Right atrium auricular region (tissue), 2 donors: ENCODE measurements around the gene TMEM80. TPM values are rescaled to one million over a fixed set of nuclear protein-coding genes. Genes with fewer than 3 reads are reported as not detected.
A peak's percentile ranks its signal among the peaks of the same experiment; 100 is the strongest.

Experiments used
- DNase-seq: peaks from one replicate; pipeline ENCODE4 v3.0.0-alpha.2; 2019; ENCODE audit warnings: low spot score
- H3K27ac ChIP-seq, 2 donors: fragments of 200-600 bp; sonication (generic); 1 replicate in 1 of 2; 2 replicates in 1 of 2; pipeline ENCODE4 v1.5.1; 2016 to 2019
- H3K27me3 ChIP-seq, 2 donors: fragments of 200-600 bp; sonication (generic); one replicate each; pipeline versions ENCODE4 v1.5.1 to v1.6.0; 2017 to 2019
- H3K36me3 ChIP-seq: fragments of 200-600 bp; sonication (generic); one replicate; pipeline ENCODE4 v1.5.1; 2016
- H3K4me1 ChIP-seq, 2 donors: fragments of 200-600 bp; sonication (generic); one replicate each; pipeline versions ENCODE4 v1.5.1 to v1.6.0; 2017 to 2019
- H3K4me3 ChIP-seq, 2 donors: fragments of 200-600 bp; sonication (generic); 1 replicate in 1 of 2; 2 replicates in 1 of 2; pipeline ENCODE4 v1.5.1; 2017 to 2019; ENCODE audit warnings: mild to moderate bottlenecking in 1 of 2, moderate library complexity in 1 of 2
- H3K9me3 ChIP-seq, 2 donors: fragments of 200-600 bp; sonication (generic); one replicate each; pipeline ENCODE4 v1.5.1; 2019
- CTCF ChIP-seq, 2 donors: fragments of 200-600 bp; sonication (generic); IDR thresholded peaks; one replicate each; pipeline ENCODE4 v1.5.1; 2019; ENCODE audit warnings: antibody characterized with exemption in 2 of 2
- total RNA-seq, 2 donors: library from RNA; depleted of rRNA; stranded (reverse); fragments of >200 nt; gene quantifications; one replicate each; pipeline ENCODE4 v1.1.0, GENCODE V29; 2016

TMEM80 gene
- total RNA-seq, 2 donors from 2014 or later = 12.5 to 20.7 TPM

GRCh38 chr11:747158-748006 lies 51.8 kb downstream of the TMEM80 start, which contains the start of gene TALDO1:
Gene TALDO1 (plus strand): TSS chr11:747464. CDS start chr11:747482, 18 bp downstream.
- peak in 1 of 2 donors; percentile 43 for TF ChIP-seq CTCF (IDR thresholded peaks at IDR 0.05)
- H3K27me3 ChIP-seq = no peaks in the 10 kb centered on the region
- peak within 1 kb of the TSS; percentile 67 to 97 for H3K4me3 ChIP-seq
- peaks cover 0 to 32% of the 10 kb centered on the region in 2 donors for H3K4me1 ChIP-seq
- peak within 1 kb of the TSS; percentile 86 to 90 for H3K27ac ChIP-seq
- no peaks in the 10 kb centered on the region for H3K36me3 ChIP-seq
- peak; percentile 88 for DNase-seq
- H3K9me3 ChIP-seq = no peaks in the 10 kb centered on the region

GRCh38 chr11:748007-748359 lies 52.4 kb downstream of the TMEM80 start:
- peak overlapping the region; percentile 86 to 90 for H3K27ac ChIP-seq
- H3K4me1 ChIP-seq = peaks cover 0 to 32% of the 10 kb centered on the region in 2 donors
- no peaks in the 10 kb centered on the region for H3K27me3 ChIP-seq
- H3K36me3 ChIP-seq = no peaks in the 10 kb centered on the region
- H3K9me3 ChIP-seq = no peaks in the 10 kb centered on the region
- TF ChIP-seq CTCF (IDR thresholded peaks at IDR 0.05) = no peak
- peak overlapping the region; percentile 67 to 97 for H3K4me3 ChIP-seq
- no peak for DNase-seq

DNA sequence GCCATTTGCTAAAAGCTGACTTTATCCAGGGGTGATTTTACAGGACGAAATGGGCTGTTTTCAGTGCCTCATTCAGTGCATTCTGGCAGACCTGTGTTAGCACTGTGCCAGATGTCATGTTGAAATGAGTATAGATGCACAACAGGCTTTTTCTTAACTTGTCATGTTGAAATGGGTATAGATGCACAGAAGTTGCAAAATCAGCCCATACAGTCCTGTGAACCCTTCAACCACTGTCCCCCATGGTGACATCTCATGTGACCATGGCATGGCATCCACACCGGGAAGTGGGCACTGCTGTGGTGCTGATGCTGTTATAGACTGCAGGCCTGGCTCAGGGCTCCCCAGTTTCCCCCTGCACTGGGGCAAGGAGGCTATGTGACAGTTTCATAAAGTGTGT lies 54.1 kb downstream of the TMEM80 start:
- Histone ChIP-seq H3K4me1 (peaks cover 0 to 32% of the 10 kb centered on the region in 2 donors), H3K9me3 (no peaks in the 10 kb centered on the region), H3K36me3 (no peaks in the 10 kb centered on the region), H3K27ac (no peak overlapping the region), H3K4me3 (no peak overlapping the region), H3K27me3 (no peaks in the 10 kb centered on the region)
- no peak for DNase-seq
- no peak for TF ChIP-seq CTCF (IDR thresholded peaks at IDR 0.05)

Other genes with a start within 250 kb of the TMEM80 start
- gene PTDSS2, start 245.5 kb upstream of the TMEM80 start, total RNA-seq = 10 to 100 TPM; 26.8 to 32.5 TPM
- gene RNH1, start 188.6 kb upstream of the TMEM80 start, total RNA-seq = 100 to 1,000 TPM; 185 to 248 TPM
- 10 to 100 TPM; 31.7 to 48.1 TPM for gene HRAS, start 160.2 kb upstream of the TMEM80 start, total RNA-seq
- under 1 TPM; 0.12 to 0.15 TPM for gene LRRC56, start 158.3 kb upstream of the TMEM80 start, total RNA-seq
- gene LMNTD2, start 135.1 kb upstream of the TMEM80 start, total RNA-seq = under 1 TPM; 0.33 to 0.86 TPM
- gene RASSF7, start 134.8 kb upstream of the TMEM80 start, total RNA-seq = 10 to 100 TPM in 1 of 2 donors, 1 to 10 TPM in 1; 8.5 to 13.0 TPM
- gene PHRF1, start 119.3 kb upstream of the TMEM80 start, total RNA-seq = 10 to 100 TPM; 12.4 to 14.2 TPM
- 10 to 100 TPM in 1 of 2 donors, 1 to 10 TPM in 1; 9.6 to 14.9 TPM for gene IRF7, start 79.9 kb upstream of the TMEM80 start, total RNA-seq
- gene CDHR5, start 70.9 kb upstream of the TMEM80 start, total RNA-seq = not detected
- gene SCT, start 68.6 kb upstream of the TMEM80 start, total RNA-seq = not detected
- not detected for gene DRD4, start 58.5 kb upstream of the TMEM80 start, total RNA-seq
- gene DEAF1, start 594 bp upstream of the TMEM80 start, total RNA-seq = 10 to 100 TPM; 15.5 to 26.6 TPM
- gene EPS8L2, start 10.4 kb downstream of the TMEM80 start, total RNA-seq = 1 to 10 TPM; 4.7 to 7.5 TPM
- gene TALDO1, start 51.6 kb downstream of the TMEM80 start, total RNA-seq = 100 to 1,000 TPM in 1 of 2 donors, 10 to 100 TPM in 1; 90.3 to 111 TPM
- gene GATD1, start 81.7 kb downstream of the TMEM80 start, total RNA-seq = 10 to 100 TPM; 13.3 to 29.8 TPM
- gene CEND1, start 94.3 kb downstream of the TMEM80 start, total RNA-seq = 1 to 10 TPM in 1 of 2 donors, not detected in 1; 1.1 TPM
- gene SLC25A22, start 102.5 kb downstream of the TMEM80 start, total RNA-seq = 1 to 10 TPM; 2.7 to 5.6 TPM
- 10 to 100 TPM in 1 of 2 donors, 1 to 10 TPM in 1; 6.0 to 12.1 TPM for gene PIDD1, start 109.4 kb downstream of the TMEM80 start, total RNA-seq
- gene RPLP2, start 114.2 kb downstream of the TMEM80 start, total RNA-seq = 100 to 1,000 TPM; 145 to 384 TPM
- gene PNPLA2, start 123.1 kb downstream of the TMEM80 start, total RNA-seq = 100 to 1,000 TPM in 1 of 2 donors, 10 to 100 TPM in 1; 94.4 to 123 TPM
- 10 to 100 TPM; 15.6 to 29.7 TPM for gene CRACR2B, start 132.1 kb downstream of the TMEM80 start, total RNA-seq
- gene CD151, start 137.1 kb downstream of the TMEM80 start, total RNA-seq = 100 to 1,000 TPM; 322 to 710 TPM
- gene POLR2L, start 146.7 kb downstream of the TMEM80 start, total RNA-seq = 100 to 1,000 TPM in 1 of 2 donors, 10 to 100 TPM in 1; 54.5 to 132 TPM
- gene TSPAN4, start 147.0 kb downstream of the TMEM80 start, total RNA-seq = 10 to 100 TPM; 37.2 to 81.0 TPM
- gene CHID1, start 215.0 kb downstream of the TMEM80 start, total RNA-seq = 10 to 100 TPM; 46.9 to 78.7 TPM
- gene AP2A2, start 230.1 kb downstream of the TMEM80 start, total RNA-seq = 10 to 100 TPM; 28.8 to 41.7 TPM